GM18868 (cell line): ENCODE data around the gene ODAD4.
A peak's percentile ranks its signal among the peaks of the same experiment; 100 is the strongest.
"Not testable (repeated sequence)": the region's sequence is repeated elsewhere in the genome, so short reads cannot be mapped to it uniquely, and the experiment has no call there.

Experiments used
- ATAC-seq: cut with Tn5 transposase; IDR thresholded peaks from one replicate; pipeline ENCODE4 v1.9.1; 2021; ENCODE audit warnings: mild to moderate bottlenecking, moderate library complexity; ENCODE audit not compliant: unreplicated experiment

The ODAD4 gene

DNA sequence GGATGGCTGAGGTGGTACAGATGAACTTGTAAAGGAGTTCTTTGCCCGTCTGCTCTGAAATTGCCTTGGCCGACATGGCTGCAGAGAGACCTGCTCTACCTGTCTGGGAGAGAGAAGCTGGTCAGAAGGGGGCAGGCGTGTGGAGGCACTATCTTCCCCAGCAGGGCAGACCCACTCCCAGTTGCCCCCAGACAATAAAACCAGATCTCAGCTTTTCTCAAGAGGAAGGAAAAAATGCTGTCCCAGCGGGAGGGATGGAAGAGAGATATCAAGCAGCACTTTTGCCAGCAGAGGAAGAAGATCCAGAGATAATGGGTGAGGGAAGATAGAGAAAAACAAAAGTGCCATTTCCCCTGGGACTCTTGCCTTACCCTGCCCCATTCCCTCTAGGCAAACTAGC is 16.6 kb upstream of the ODAD4 start:
- ATAC-seq = no peak

DNA sequence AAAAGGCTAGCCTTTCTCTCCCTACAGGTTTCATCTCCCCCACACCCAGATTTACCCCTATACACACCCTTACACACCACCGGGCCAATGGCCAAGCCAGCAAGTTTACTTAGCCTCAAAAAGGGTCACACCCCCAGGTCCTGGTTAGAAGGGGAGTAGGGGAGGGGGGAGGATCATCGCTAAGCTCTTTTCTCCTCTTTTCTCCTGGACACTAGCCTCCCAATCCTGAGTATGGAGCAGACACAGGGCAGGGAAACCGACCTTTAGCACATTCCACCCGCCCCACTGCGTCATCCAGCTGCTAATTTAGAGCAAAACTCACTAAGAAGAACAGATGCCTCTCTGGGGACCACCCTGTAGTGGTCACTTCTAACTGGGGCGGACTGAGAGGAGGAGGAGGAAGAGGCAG is 16.1 kb upstream of the ODAD4 start:
- ATAC-seq = no peak

DNA sequence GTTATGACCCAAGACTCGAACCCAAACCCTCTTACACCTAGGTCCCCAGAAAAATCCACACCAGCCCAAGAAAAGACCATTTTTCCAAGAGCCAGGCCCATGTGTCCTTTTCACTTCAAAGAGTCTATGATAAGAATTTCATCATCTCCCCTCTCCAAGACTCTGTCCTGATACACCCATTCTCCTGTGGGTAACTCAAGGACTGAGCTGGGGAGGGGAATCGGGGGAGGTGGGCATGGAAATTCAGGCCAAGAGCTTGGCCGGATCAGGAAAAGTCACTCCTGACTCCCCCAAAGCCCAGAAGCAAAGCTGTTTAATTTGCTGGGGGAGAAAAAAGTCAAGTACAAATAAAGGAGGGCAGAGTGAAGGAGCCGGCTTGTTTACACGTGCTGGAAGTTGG is 15.4 kb upstream of the ODAD4 start:
- ATAC-seq = no peak

DNA sequence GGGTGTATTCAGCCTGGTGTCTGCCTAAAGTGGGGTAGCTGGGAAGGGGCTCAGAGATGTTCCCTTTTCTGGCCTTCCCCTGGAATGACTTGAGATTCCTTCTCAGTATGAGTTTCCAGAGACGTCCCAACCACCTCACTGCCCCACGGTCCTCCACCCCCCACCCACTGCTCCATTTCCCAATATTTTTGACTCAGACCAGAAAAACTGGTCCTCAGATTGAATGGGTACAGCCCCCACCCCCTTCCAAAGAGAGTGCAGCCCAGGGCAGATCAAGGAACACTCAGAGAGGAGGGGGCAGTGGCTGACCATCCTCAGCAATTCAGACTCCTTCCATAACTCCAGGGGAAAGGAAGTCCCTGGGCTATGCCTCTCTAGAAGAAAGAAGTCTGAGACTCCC is 14.9 kb upstream of the ODAD4 start:
- ATAC-seq = no peak

DNA sequence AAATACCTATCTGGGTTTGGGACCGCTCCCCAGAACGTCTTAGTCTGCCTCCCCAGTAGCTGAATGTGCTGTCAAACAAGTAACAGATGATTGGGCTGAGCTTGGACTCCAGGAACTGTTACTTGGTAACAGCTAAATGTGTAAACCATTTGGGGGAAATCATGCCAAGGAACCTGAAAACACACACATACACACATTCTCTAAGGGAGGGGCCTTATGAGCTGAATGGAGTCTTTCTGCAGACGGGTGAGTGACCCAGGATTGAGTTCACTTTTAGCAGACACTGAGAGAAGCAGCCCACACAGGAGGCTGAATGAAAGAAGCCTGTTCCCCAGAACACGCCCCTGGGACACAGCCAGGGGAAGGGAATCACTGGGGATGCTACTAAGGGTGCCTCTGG is 13.2 kb upstream of the ODAD4 start:
- no peak for ATAC-seq

DNA sequence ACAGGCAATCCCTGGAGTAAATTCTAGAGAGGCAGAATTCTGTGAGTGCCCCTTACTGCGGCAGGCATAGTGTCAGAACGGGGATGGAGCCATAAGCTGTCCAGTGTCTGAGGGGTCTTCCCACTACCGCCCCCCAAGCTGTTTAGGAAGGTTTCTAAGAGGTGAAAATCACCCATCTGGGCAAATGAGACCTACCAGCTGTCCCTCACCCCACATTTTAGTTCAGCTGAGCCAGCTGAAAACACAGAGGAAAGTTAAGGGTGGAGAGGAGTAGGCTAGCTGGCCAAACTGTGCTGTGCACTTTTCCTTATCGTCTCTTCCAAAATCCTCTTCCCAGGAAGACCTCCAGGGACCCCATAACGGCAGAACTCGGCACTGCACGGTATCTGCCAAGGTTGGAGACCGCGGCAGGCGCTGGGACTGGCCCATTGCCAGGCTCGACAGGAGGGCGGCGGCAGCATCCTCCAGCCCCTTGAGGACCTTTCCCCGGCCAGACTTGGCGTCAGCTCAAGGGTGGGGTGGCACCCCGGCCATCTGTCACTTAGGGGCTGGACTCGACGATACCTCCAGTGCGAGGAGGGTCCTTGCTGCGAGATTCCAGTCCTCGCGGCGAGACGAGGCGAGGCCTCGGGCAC is 12.6 kb upstream of the ODAD4 start:
- no peak for ATAC-seq

DNA sequence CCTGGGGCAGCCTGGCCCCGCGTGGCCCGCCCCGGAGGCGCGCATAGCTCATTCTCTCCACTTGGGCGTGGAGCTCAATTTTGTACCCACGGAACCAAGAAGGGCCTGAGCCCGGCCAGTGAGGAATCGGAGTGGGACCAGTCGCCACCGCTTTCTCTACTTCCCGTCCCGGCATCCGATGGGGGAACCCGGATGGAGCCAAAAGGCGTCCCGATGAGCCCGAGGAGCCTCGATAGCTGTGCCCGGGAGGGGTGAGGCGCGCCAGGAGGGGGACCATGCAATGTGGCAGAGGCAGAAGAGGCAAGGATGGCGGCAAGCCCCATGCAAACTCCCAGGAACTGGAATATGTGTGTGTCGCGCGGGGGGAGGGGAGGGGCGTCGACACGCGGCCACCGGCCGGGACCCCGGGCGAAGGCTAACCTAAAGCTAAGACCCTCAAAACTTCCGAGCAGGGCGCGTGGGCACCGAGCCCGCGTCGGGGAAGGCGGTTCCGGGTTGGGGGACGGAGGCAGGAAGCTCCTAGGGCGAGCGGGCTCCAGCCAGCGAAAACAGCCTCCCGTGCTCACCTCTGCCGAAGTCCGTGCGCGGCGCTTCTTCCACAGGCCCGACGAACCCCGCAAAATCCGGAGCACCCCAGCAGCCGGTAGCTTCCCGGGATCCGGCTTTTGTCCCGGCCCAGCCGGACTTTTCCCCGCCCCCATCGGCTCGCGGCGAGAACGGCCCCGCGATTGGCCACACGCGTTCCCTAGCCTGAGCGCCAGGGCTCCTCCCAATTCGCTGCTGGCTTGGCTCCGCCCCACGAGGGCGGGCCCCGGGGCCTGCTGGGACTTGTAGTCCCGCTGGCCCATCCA is 11.9 kb upstream of the ODAD4 start, which contains the start of gene ACLY:
TSS of gene ACLY (minus strand) at position 638 of the 851 bp plus-strand sequence. CDS start 5,078 bp downstream, outside the sequence.
- ATAC-seq = peak; percentile 95

DNA sequence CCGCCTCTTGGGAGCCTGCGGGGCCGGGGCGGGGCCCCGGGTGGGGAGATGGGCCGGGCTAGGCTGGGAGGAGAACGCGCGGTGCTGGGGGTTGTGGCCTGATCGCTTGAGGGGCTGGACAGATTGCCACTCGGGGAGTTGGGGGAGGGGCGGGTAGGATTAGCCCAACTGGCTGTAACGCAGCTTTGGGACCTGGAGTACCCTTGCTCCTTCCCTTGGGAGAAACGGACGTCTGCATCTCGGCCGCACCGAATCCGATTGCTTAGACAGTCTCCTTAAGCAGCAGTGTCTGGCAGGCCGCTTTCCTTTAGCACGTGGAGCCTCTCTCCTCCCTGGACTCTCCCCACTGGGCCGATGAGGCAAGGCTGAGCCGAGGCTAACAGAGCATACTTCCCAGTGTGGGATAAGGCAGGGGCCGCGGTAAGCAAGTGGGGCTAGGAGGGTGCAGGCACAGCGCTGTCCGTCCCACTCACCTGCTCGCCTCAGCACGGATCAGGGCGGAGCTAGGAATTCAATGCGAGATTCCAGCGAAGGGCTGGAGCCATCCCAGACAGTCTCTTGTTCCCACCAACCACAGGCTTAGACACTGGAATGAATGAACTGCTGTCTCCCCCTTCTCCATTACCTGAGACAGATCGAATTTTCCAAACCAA is 11.1 kb upstream of the ODAD4 start:
- ATAC-seq = peak; percentile 4

DNA sequence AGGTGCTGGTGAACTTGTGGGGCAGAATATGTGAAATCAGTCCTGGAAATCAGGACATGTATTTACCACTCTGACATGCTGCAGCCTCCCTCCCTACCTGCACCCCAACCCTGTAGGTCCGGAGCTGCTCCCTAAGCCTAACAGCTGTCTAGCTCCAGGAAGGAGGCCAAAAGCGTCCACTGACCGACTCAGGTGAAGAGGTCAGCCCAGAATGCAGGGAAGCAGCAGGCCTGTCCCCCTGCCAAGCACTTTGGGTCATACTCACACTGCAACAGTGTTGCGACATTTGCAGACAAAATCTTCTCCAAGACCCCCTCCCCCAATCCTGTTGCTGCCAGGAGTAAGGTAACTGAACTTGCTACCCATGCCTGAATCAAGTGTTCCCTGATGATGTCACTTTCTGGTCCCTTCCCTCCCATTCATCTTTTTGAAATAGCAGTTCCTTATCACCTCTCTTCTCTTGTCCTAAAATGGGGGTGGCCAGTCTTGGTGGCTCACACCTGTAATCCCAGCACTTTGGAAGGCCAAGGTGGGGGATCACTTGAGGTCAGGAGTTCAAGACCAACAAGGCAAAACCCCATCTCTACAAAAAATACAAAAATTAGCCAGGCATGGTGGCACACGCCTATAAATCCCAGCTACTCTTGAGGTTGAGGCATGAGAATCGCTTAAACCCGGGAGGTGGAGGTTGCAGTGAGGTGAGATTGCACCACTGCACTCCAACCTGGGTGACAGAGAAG is 10.4 kb upstream of the ODAD4 start:
- no peak for ATAC-seq

DNA sequence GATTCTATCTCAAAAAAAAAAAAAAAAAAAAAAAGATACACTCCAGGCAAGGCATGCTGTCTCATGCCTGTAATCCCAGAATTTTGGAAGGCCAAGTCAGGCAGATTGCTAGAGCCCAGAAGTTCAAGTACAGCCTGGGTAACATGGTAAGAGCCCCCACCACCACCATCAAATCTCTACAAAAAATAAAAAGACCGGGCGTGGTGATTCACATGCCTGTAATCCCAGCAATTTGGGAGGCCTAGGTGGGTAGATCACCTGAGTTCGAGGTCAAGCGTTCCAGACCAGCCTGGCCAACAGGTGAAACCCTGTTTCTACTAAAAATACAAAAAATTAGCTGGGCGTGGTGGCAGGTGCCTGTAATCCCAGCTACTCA is 9.8 kb upstream of the ODAD4 start:
- no peak for ATAC-seq

DNA sequence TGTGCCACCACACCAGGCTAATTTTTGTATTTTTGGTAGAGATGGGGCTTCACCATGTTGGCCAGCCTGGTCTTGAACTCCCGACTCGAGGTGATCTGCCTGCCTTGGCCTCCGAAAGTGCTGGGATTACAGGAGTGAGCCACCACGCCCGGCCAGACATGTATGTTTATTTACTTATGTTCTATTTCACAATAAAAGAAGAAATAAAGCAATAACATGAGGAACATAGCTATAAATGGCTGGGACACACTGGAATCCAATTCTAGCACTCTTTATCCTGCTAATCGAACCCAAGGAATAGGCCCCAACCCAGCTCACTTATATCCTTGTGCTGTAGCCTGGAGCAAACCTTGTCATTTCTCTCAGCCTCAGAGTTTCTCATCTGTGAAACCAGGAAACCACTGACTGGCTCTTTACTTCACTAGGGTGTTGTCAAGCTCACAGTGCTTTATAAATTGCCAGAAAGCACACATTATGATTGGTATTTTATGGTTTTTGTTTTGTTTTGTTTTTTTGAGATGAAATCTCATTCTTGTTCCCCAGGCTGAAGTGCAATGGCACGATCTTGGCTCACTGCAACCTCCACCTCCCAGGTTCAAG is 4.3 kb upstream of the ODAD4 start:
- ATAC-seq = no peak

DNA sequence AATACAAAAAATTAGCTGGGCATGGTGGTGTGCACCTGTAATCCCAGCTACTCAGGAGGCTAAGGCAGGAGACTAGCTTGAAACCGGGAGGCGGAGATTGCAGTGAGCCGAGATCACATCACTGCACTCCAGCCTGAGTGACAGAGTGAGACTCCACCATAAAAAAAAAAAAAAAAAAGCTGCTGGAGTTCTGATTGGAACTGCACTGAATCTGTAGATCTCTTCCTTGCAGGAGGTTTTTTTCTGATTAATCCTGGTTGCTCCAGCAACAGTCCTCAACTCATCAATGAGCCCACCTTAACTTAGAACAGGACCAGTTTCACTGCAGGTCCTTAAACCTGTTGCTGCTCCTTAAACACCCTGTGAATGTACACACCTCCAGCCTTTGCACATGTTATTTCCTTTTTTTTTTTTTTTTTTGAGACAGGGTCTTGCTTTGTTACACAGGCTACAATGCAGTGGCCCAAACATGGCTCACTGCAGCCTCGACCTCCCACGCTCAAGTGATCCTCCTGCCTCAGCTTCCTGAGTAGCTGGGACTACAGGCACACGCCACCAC is 1.6 kb upstream of the ODAD4 start:
- no peak for ATAC-seq

DNA sequence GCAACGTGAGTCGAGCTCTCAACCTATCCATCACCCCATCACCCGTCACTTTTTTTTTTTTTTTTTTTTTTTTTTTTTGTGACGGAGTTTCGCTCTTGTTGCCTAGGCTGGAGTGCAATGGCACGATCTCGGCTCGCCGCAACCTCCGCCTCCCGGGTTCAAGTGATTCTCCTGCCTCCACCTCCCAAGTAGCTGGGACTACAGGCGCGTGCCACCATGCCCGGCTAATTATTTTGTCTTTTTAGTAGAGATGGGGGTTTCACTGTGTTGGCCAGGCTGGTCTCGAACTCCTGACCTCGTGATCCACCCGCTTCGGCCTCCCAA is 378 bp downstream of the ODAD4 start:
- ATAC-seq = not testable (repeated sequence)

DNA sequence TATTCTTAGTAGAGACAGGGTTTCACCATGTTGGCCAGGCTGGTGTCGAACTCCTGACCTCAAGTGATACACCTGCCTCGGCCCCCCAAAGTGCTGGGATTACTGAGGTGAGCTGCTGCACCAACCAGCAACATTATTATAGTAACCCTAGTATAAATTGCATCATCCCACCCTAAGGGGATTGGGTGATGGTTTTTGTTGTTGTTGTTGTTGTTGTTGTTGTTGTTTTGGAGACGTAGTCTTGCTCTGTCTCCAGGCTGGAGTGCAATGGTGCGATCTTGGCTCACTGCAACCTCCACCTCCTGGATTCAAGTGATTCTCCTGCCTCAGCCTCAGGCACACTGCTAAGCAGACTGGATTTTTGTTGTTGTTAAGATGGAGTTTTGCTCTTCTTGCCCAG is 1.3 kb downstream of the ODAD4 start:
- not testable (repeated sequence) for ATAC-seq

DNA sequence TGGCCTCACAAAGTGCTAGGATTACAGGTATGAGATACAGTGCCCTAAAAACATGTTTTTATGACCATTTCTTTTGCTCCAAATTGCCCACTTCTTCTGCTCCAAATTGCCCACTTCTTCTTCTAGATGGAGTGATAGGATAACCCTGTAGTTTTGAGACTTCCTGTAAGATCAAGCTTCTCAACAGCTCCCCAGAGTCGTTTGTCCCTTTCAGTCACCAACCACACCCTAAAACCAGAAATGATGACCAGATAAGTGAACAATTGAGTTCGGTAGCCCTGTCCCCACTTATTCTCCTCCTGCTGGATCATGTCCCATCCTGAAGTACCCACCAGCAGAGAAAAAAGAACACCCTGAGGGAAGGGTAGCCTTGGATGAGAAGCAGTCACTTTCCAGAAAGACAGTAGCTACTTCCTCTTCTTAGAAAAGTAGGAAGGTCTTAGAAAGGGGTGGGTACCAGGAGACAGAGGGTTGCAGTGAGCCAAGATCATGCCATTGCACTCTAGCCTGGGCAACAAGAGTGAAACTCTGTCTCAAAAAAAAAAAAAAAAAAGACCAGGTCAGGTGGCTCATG is 2.5 kb downstream of the ODAD4 start:
- no peak for ATAC-seq

DNA sequence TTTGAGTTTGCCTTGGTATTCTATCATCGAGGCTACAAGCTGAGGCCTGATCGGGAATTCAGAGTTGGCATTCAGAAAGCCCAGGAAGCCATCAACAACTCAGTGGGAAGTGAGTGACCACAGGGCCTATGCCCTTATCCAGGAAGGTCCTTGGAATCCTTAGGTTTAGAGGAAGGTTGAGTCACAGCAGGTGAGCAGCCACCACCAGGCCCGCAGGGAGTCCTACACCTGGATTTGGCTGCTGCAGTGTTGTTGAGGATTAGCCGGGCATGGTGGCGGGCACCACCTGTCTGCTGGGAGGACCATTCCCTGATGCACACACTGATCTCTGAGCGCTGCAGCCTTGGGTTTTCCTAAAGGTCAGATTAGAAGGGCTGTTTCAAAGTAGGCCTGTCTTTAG is 5.2 kb downstream of the ODAD4 start:
- no peak for ATAC-seq

DNA sequence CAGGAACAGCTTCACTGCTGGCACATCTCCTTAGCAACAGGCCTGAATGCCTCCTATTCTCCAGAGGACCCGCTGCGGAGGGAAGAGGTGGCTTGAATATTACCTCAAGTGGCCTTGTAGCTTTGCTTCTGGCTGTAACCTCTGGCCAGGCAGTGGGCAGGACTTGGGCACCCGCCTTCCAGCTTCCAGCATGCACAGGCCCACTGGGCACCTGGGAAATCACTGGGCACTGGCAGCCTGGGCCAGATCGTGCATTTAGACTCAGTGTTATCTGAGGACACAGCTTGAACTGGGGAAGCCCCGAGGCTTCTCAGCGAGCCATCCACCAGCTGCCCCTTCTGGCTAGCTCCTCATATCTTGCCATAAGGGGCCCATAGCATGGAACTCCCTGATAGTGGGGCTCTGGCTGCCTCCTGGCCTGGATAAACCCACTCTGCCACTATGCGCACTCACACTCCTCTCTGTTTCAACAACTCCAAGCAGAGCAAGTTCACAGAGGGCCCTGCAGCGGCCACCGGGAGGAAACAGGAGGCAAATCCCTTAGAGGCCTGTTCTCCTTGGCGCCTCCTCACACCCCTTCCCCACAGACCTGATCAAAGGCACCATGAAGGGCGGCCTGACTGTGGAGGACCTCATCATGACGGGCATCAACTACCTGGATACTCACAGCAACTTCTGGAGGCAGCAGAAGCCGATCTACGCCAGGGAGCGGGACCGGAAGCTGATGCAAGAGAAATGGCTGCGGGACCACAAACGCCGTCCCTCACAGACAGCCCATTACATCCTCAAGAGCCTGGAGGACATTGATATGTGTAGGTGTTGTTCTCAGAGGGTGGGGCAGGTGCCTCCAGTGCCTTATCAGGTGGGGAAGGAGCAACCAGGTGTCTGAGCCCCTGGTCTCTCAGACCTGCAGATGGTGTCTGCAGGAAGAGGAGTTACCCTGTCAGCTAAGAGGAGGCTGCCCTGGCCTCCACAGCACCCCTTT is 7.8 kb downstream of the ODAD4 start:
- ATAC-seq = no peak

DNA sequence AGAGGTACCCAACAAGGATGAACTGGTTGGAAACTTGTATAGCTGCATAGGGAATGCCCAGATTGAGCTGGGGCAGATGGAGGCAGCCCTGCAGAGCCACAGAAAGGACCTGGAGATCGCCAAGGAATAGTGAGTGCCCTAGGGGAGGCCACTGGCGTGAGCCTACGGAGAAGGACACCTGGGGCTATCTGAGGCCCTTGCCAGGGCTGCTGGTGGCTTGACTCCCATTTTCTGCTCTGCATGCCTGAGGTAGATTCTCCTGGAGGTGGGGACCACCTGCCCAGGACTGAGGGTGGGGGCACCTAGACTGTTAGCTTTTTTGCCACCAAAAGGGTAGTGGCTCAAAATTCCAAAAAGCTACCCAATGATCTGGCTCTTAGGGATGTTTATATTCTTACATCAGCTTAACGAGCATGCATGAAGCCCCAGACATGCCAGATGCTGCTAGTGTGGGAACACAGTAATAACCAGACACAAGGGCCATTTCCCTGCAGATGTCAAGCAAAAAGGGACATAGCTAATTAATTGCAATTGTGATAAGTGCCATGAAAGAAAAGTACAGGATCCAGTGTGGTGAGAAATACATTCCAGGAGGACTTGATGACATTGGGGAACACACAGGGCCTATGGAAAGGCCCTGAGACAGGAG is 8.8 kb downstream of the ODAD4 start:
- ATAC-seq = no peak

DNA sequence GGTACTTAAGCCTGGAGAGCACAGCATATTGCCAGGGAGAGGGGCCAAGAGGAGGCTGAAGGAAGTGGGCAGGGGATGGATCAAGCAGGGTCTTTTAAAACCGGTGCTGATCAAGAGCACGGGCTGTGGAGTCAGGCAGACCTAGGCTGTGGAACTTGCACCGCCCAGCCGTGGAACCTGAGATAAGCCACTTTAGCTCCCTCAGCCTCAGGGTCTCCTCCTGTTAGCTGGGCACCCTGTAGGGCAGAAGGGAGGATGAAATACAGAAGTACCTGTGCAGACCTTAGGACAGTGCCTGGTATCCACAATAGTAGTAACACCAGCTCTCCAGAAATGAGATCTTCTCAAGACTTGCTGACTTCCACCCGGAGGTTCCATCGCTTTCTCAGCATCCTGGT is 9.3 kb downstream of the ODAD4 start:
- ATAC-seq = no peak
